Stimulated activated naive B cell treated with anti-CD40 and anti-IgM and Interleukin-4, amounts not matched to agents 10 μg/mL and 1 μg/mL and 100 μg/mL, for 72 hours (primary cell): ENCODE results near the gene VIT.

Experiments used
- ATAC-seq, 2 donors: fragments of 150-1000 bp; cut with Tn5 transposase; replicated peaks; 2 replicates each; pipeline ENCODE4 v1.10.0; 2021; ENCODE audit warnings: moderate library complexity in 1 of 2
- DNase-seq: peaks from one replicate; pipeline ENCODE4 v3.0.0; 2021
- H3K27ac Mint-ChIP-seq: one replicate; pipeline ENCODE4 v1.8.0; 2022; ENCODE audit warnings: mild to moderate bottlenecking, mixed read lengths
- H3K27me3 Mint-ChIP-seq, 2 donors: one replicate each; pipeline ENCODE4 v1.8.0; 2022; ENCODE audit warnings: mixed read lengths in 2 of 2
- H3K36me3 Mint-ChIP-seq, 2 donors: one replicate each; pipeline ENCODE4 v1.8.0; 2022; ENCODE audit warnings: mixed read lengths in 2 of 2, mild to moderate bottlenecking in 1 of 2
- H3K4me1 Mint-ChIP-seq, 2 donors: one replicate each; pipeline ENCODE4 v1.8.0; 2022; ENCODE audit warnings: mixed read lengths in 2 of 2, mild to moderate bottlenecking in 1 of 2
- H3K4me3 Mint-ChIP-seq, 2 donors: one replicate each; pipeline ENCODE4 v1.8.0; 2022; ENCODE audit warnings: mild to moderate bottlenecking in 2 of 2, mixed read lengths in 2 of 2, moderate library complexity in 1 of 2
- H3K9me3 Mint-ChIP-seq, 2 donors: one replicate each; pipeline ENCODE4 v1.8.0; 2022; ENCODE audit warnings: mixed read lengths in 2 of 2, mild to moderate bottlenecking in 1 of 2

Gene VIT

GRCh38 chr2:36696533-36696932 is at the start of gene VIT:
Gene VIT (plus strand): TSS chr2:36696707. CDS start chr2:36716371, 19,664 bp downstream.
- Mint-ChIP-seq H3K27ac (no peak within 1 kb of the TSS), H3K9me3 (no peaks in the 10 kb centered on the region), H3K36me3 (no peaks in the 10 kb centered on the region), H3K4me3 (no peak within 1 kb of the TSS), H3K27me3 (no peaks in the 10 kb centered on the region), H3K4me1 (no peaks in the 10 kb centered on the region)
- no peak for ATAC-seq
- DNase-seq: no peak

- H3K9me3 Mint-ChIP-seq: peaks cover 0 to 3% of the 10 kb centered on the region in 2 donors
- H3K27me3 Mint-ChIP-seq: no peaks in the 10 kb centered on the region
- H3K4me1 Mint-ChIP-seq: peaks cover 4 to 5% of the 10 kb centered on the region in 2 donors
- ATAC-seq: peak; percentile 88 to 89
- H3K4me3 Mint-ChIP-seq: no peak overlapping the region
- no peaks in the 10 kb centered on the region for H3K36me3 Mint-ChIP-seq
- no peak overlapping the region for H3K27ac Mint-ChIP-seq
- no peak for DNase-seq
Observed at GRCh38 chr2:36650031-36650829, 46.3 kb upstream of the VIT start.

GRCh38 chr2:36653155-36653554 is 43.4 kb upstream of the VIT start:
- no peak for DNase-seq
- Mint-ChIP-seq H3K4me3 (no peak overlapping the region), H3K27me3 (no peaks in the 10 kb centered on the region), H3K9me3 (peaks cover 0 to 2% of the 10 kb centered on the region in 2 donors), H3K36me3 (no peaks in the 10 kb centered on the region), H3K4me1 (peaks cover 4 to 5% of the 10 kb centered on the region in 2 donors), H3K27ac (no peak overlapping the region)
- ATAC-seq: no peak

- Mint-ChIP-seq H3K27ac (no peak overlapping the region), H3K9me3 (no peaks in the 10 kb centered on the region), H3K27me3 (no peaks in the 10 kb centered on the region), H3K4me1 (peaks cover 4 to 5% of the 10 kb centered on the region in 2 donors), H3K36me3 (no peaks in the 10 kb centered on the region), H3K4me3 (no peak overlapping the region)
- ATAC-seq (no peak), DNase-seq (no peak)
Observed at GRCh38 chr2:36653967-36654694, 42.4 kb upstream of the VIT start.

GRCh38 chr2:36655453-36655852 is 41.1 kb upstream of the VIT start:
- Mint-ChIP-seq H3K27me3 (no peaks in the 10 kb centered on the region), H3K36me3 (no peaks in the 10 kb centered on the region), H3K4me1 (no peaks in the 10 kb centered on the region), H3K27ac (no peak overlapping the region), H3K4me3 (no peak overlapping the region), H3K9me3 (no peaks in the 10 kb centered on the region)
- DNase-seq: no peak
- ATAC-seq: no peak

- no peak overlapping the region for H3K27ac Mint-ChIP-seq
- ATAC-seq: no peak
Observed at GRCh38 chr2:36657703-36658102, 38.8 kb upstream of the VIT start.

GRCh38 chr2:36658277-36658748 is 38.2 kb upstream of the VIT start:
- ATAC-seq (no peak), DNase-seq (no peak)
- no peaks in the 10 kb centered on the region for H3K36me3 Mint-ChIP-seq
- H3K27ac Mint-ChIP-seq: no peak overlapping the region
- no peaks in the 10 kb centered on the region for H3K9me3 Mint-ChIP-seq
- no peaks in the 10 kb centered on the region for H3K4me1 Mint-ChIP-seq
- no peak overlapping the region for H3K4me3 Mint-ChIP-seq
- no peaks in the 10 kb centered on the region for H3K27me3 Mint-ChIP-seq

More at GRCh38 chr2:36657703-36658102, 38.8 kb upstream of the VIT start:
- H3K27me3 Mint-ChIP-seq: no peaks in the 10 kb centered on the region
- H3K4me3 Mint-ChIP-seq: no peak overlapping the region
- no peaks in the 10 kb centered on the region for H3K36me3 Mint-ChIP-seq
- H3K4me1 Mint-ChIP-seq: no peaks in the 10 kb centered on the region
- H3K9me3 Mint-ChIP-seq: no peaks in the 10 kb centered on the region
- DNase-seq: no peak

GRCh38 chr2:36659218-36659617 is 37.3 kb upstream of the VIT start:
- ATAC-seq: no peak
- Mint-ChIP-seq H3K27me3 (no peaks in the 10 kb centered on the region), H3K36me3 (no peaks in the 10 kb centered on the region)

GRCh38 chr2:36659872-36660312 is 36.6 kb upstream of the VIT start:
- ATAC-seq (peak; percentile 49 to 65), DNase-seq (no peak)
- no peak overlapping the region for H3K4me3 Mint-ChIP-seq
- H3K9me3 Mint-ChIP-seq: no peaks in the 10 kb centered on the region
- H3K36me3 Mint-ChIP-seq: no peaks in the 10 kb centered on the region
- H3K4me1 Mint-ChIP-seq: no peaks in the 10 kb centered on the region
- no peak overlapping the region for H3K27ac Mint-ChIP-seq
- H3K27me3 Mint-ChIP-seq: no peaks in the 10 kb centered on the region

More at GRCh38 chr2:36659218-36659617, 37.3 kb upstream of the VIT start:
- Mint-ChIP-seq H3K27ac (no peak overlapping the region), H3K4me1 (no peaks in the 10 kb centered on the region), H3K9me3 (no peaks in the 10 kb centered on the region), H3K4me3 (no peak overlapping the region)
- DNase-seq: no peak

GRCh38 chr2:36662638-36663037 is 33.9 kb upstream of the VIT start:
- Mint-ChIP-seq H3K9me3 (no peaks in the 10 kb centered on the region), H3K4me1 (no peaks in the 10 kb centered on the region), H3K4me3 (no peak overlapping the region), H3K27ac (no peak overlapping the region), H3K27me3 (no peaks in the 10 kb centered on the region), H3K36me3 (no peaks in the 10 kb centered on the region)
- ATAC-seq (no peak), DNase-seq (no peak)

GRCh38 chr2:36663295-36663694 is 33.2 kb upstream of the VIT start:
- Mint-ChIP-seq H3K9me3 (no peaks in the 10 kb centered on the region), H3K4me1 (no peaks in the 10 kb centered on the region), H3K27me3 (no peaks in the 10 kb centered on the region), H3K4me3 (no peak overlapping the region), H3K36me3 (no peaks in the 10 kb centered on the region), H3K27ac (no peak overlapping the region)
- ATAC-seq (no peak), DNase-seq (no peak)

- no peaks in the 10 kb centered on the region for H3K27me3 Mint-ChIP-seq
- no peak overlapping the region for H3K4me3 Mint-ChIP-seq
- H3K9me3 Mint-ChIP-seq: no peaks in the 10 kb centered on the region
- no peak overlapping the region for H3K27ac Mint-ChIP-seq
- no peak for DNase-seq
- H3K36me3 Mint-ChIP-seq: no peaks in the 10 kb centered on the region
- H3K4me1 Mint-ChIP-seq: no peaks in the 10 kb centered on the region
- ATAC-seq: peak; percentile 76 to 78
Observed at GRCh38 chr2:36663851-36664695, 32.4 kb upstream of the VIT start.

- H3K27ac Mint-ChIP-seq: no peak overlapping the region
- no peaks in the 10 kb centered on the region for H3K4me1 Mint-ChIP-seq
- H3K9me3 Mint-ChIP-seq: no peaks in the 10 kb centered on the region
- ATAC-seq (no peak), DNase-seq (no peak)
- no peaks in the 10 kb centered on the region for H3K27me3 Mint-ChIP-seq
- no peak overlapping the region for H3K4me3 Mint-ChIP-seq
- H3K36me3 Mint-ChIP-seq: no peaks in the 10 kb centered on the region
Observed at GRCh38 chr2:36664696-36665076, 31.8 kb upstream of the VIT start.

GRCh38 chr2:36667931-36668330 is 28.6 kb upstream of the VIT start:
- Mint-ChIP-seq H3K9me3 (no peaks in the 10 kb centered on the region), H3K27ac (no peak overlapping the region), H3K36me3 (no peaks in the 10 kb centered on the region), H3K4me3 (no peak overlapping the region), H3K4me1 (no peaks in the 10 kb centered on the region), H3K27me3 (no peaks in the 10 kb centered on the region)
- ATAC-seq: no peak
- DNase-seq: no peak
